SU-DHL-6 (cell line): ENCODE measurements around the gene ADH7.

Experiments used
- EZH2phosphoT487 ChIP-seq: fragments of 200-600 bp; sonication (generic), shearing (Covaris generic); conservative IDR thresholded peaks from 2 replicates; pipeline ENCODE4 v1.6.1; 2018; ENCODE audit warnings: mild to moderate bottlenecking, antibody characterized with exemption, low read length, moderate library complexity, mixed read lengths
- TF ChIP-seq, protein P1 (sequence below): fragments of 200-600 bp; sonication (generic); IDR thresholded peaks from one replicate; pipeline ENCODE4 v1.5.1; 2017; ENCODE audit warnings: antibody characterized with exemption, mild to moderate bottlenecking, low read length, moderate library complexity; ENCODE audit not compliant: insufficient read depth, poor library complexity, severe bottlenecking

DNA sequence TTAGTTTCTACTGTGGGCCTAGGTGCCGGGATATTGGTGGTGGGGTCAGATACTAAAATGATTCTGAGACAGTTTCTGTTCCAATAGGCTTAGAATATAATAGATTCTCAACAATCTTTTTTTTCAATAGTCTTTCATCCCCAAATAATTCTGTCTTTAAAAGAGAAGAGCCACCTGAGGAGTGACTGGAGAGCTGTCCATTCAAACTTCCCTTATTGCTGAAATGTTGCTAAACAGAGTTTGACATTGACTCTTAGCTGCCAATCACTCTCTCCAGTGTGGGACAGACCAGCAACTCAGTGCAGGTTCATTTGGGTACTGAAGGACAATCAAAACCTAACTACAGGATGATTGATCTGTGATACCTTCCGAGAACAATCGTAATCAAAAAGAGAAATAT is 12.4 kb upstream of the ADH7 start:
- TF ChIP-seq, protein P1, sequence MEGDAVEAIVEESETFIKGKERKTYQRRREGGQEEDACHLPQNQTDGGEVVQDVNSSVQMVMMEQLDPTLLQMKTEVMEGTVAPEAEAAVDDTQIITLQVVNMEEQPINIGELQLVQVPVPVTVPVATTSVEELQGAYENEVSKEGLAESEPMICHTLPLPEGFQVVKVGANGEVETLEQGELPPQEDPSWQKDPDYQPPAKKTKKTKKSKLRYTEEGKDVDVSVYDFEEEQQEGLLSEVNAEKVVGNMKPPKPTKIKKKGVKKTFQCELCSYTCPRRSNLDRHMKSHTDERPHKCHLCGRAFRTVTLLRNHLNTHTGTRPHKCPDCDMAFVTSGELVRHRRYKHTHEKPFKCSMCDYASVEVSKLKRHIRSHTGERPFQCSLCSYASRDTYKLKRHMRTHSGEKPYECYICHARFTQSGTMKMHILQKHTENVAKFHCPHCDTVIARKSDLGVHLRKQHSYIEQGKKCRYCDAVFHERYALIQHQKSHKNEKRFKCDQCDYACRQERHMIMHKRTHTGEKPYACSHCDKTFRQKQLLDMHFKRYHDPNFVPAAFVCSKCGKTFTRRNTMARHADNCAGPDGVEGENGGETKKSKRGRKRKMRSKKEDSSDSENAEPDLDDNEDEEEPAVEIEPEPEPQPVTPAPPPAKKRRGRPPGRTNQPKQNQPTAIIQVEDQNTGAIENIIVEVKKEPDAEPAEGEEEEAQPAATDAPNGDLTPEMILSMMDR = no peak
- TF ChIP-seq EZH2phosphoT487 = no peak
